ENCODE data around the gene BNIPL.

BNIPL gene

DNA sequence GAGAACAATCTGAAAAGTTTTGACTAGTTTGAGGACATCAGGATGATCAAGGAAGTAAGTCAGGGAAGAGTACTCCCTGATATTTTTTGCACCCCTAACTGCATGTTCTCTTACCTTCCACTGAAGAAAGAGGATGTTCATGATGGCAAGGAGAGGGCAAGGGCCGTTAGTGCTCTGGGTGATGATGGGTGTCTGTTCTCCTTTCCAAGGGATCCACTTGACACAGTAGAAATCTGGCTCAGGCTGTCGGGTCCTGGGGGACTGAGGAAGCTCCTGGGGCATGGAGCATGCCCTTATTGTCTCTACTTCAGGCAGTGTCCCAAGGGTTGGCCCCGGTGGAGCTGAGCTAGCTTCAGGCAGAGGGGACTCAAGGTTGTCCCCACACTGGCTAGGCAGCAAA, 34.3 kb upstream of the BNIPL start:
- H3K27me3 ChIP-seq (ENCODE audit: control insufficient read depth, insufficient read depth, low read length): no peaks in the 10 kb centered on the region
- peaks cover 21% of the 10 kb centered on the region for H3K36me3 ChIP-seq (ENCODE audit: control insufficient read depth, insufficient read depth, low read length)
- H3K9ac ChIP-seq (ENCODE audit: low read length): no peak overlapping the region
- H3K4me3 ChIP-seq (ENCODE audit: low read length): no peak overlapping the region
- H3K4me1 ChIP-seq (ENCODE audit: control insufficient read depth, insufficient read depth, low read length): peaks cover 6% of the 10 kb centered on the region
- no peak overlapping the region for H3K27ac ChIP-seq (ENCODE audit: low read depth, low read length)

DNA sequence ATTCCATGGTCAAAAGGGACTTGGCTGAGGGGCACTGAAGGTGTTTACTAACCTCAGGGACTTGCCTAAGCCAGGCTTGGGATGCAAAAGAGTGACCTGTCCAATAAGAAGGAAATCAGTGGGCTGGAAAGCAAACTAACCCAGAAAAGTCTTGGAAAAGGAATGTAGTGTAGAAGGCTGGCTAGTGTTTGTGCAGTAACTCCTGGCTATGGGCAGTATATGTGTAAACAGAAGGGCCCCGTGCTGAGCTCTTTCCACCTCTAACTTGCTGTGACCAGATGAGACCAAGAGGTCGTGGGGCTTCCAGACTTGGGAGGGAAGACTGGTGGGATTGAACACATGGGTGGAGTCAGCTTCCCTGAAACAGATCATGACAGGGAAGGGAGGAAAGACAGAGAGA, 33.8 kb upstream of the BNIPL start:
- H3K4me1 ChIP-seq (ENCODE audit: control insufficient read depth, insufficient read depth, low read length): peaks cover 12% of the 10 kb centered on the region

DNA sequence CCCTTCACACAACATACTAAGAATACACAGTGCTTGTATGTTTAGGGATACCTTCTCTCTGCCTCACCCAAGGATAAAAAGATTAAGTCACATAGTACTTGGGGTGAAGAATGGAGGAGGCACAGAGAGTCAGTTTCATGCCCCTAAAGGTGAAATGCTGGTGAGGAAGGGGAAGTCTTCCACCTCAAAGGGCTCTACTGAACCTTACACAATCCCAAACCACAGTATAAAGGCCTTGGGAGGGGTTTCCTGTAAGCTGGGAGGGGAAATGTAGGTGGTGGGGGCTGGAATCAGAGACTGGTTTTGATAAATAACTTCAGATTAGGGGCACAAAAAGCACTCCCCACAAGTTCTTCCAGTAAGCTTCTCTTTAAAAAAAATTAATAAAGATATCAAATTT, 33.2 kb upstream of the BNIPL start:
- H3K9ac ChIP-seq (ENCODE audit: low read length): no peak overlapping the region
- H3K36me3 ChIP-seq (ENCODE audit: control insufficient read depth, insufficient read depth, low read length): peaks cover 13% of the 10 kb centered on the region
- H3K27ac ChIP-seq (ENCODE audit: low read depth, low read length): no peak overlapping the region
- H3K4me3 ChIP-seq (ENCODE audit: low read length): no peak overlapping the region
- H3K27me3 ChIP-seq (ENCODE audit: control insufficient read depth, insufficient read depth, low read length): no peaks in the 10 kb centered on the region
- peaks cover 16% of the 10 kb centered on the region for H3K4me1 ChIP-seq (ENCODE audit: control insufficient read depth, insufficient read depth, low read length)

More for the DNA sequence above, 33.8 kb upstream of the BNIPL start:
- no peaks in the 10 kb centered on the region for H3K27me3 ChIP-seq (ENCODE audit: control insufficient read depth, insufficient read depth, low read length)
- no peak overlapping the region for H3K27ac ChIP-seq (ENCODE audit: low read depth, low read length)
- H3K36me3 ChIP-seq (ENCODE audit: control insufficient read depth, insufficient read depth, low read length): peaks cover 15% of the 10 kb centered on the region
- H3K4me3 ChIP-seq (ENCODE audit: low read length): no peak overlapping the region
- H3K9ac ChIP-seq (ENCODE audit: low read length): no peak overlapping the region

DNA sequence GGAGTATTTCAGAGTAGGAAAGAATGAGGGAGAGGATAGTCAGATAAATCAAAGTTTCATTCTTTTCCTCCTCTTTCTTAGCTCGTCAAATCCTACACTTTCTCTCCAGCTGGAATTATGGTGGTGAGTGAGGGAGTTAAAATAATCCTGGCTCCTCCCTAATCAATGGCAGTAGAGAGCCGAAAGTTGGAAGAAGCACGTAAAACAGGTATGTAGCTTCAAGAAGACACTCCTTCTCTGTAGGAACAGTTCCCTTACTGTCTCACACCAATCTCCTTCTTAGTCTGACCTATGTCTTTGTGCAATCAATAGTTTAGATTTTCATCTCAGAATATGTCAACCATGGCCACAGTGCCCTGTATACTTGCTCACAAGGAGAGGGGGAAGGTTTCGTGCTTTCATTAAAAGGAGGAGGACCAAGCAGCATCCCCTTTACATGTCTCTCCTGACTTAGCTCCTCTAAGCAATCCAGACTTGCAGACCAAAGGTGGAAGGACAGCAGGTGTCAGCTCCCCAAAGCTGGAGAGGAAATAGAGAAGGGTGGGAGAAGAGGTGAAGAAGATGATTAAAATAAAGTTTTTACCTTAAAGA, 30.6 kb upstream of the BNIPL start:
- H3K27me3 ChIP-seq (ENCODE audit: control insufficient read depth, insufficient read depth, low read length): no peaks in the 10 kb centered on the region
- peak overlapping the region; percentile 83 for H3K27ac ChIP-seq (ENCODE audit: low read depth, low read length)
- H3K36me3 ChIP-seq (ENCODE audit: control insufficient read depth, insufficient read depth, low read length): peaks cover 3% of the 10 kb centered on the region
- H3K9ac ChIP-seq (ENCODE audit: low read length): peak overlapping the region; percentile 28
- H3K4me3 ChIP-seq (ENCODE audit: low read length): peak overlapping the region; percentile 74
- H3K4me1 ChIP-seq (ENCODE audit: control insufficient read depth, insufficient read depth, low read length): peaks cover 16% of the 10 kb centered on the region

DNA sequence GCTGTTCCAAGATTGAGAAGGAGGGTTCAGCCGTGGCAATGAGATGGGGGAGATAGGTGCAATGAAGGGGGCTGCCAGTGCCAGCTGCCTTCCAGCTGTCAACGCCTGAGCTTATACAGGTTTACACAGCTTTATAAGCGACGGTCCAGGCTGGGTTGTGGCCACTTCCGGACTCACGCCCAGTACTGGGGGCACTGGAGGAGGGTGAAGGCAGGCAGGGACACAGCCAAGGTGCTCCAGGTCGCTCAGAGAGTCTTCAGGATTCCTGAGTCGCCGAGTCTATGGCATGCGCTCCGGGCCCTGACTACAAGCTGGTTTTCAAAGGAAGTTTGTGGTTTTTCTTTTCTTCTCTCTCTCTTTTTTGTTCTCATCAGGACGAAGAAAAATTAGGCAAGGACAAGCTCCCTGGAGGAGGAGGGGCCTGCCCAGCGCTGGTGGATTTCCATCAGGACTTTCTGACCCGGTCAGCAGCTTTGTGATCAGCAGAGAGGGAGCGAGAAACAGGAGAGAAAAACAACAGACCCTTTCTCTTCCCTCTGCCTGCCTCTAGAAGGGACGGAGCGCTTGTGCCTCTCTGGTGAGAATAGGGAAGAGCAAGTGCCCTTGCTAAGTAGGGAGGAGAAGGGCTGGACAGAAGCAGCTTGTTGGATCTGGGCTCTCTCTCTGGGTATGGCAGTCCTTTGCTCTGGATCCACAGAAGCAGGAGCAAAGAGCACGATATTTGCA, 29.9 kb upstream of the BNIPL start, which contains the start of gene MINDY1:
Gene MINDY1, minus strand, starts transcription at position 576 of the 726 bp plus-strand sequence. CDS start 4,285 bp downstream, outside the sequence.
- Histone ChIP-seq H3K9ac (ENCODE audit: low read length) (peak within 1 kb of the TSS; percentile 52), H3K4me1 (ENCODE audit: control insufficient read depth, insufficient read depth, low read length) (peaks cover 16% of the 10 kb centered on the region), H3K4me3 (ENCODE audit: low read length) (peak within 1 kb of the TSS; percentile 74), H3K27ac (ENCODE audit: low read depth, low read length) (peak within 1 kb of the TSS; percentile 83), H3K36me3 (ENCODE audit: control insufficient read depth, insufficient read depth, low read length) (peaks cover 2% of the 10 kb centered on the region), H3K27me3 (ENCODE audit: control insufficient read depth, insufficient read depth, low read length) (no peaks in the 10 kb centered on the region)

DNA sequence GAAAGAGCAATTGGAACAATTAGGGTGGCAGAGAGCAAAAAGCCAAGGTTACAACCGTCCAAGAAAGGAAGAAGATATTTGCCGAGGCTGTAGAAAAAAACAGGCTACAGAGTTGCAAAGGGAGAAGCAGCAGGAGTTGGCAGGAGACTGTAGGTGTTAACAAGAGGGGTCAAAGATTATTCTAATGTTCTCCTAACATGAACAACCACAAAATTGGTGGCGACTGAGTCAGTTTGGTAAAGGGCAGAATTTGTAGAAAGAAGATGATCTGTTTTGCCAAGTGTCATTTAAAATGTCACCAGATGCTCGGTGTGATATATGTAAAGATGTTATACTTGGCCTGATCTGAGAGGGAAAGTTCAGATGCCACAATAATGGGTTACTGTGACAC, 28.5 kb upstream of the BNIPL start:
- H3K9ac ChIP-seq (ENCODE audit: low read length): peak overlapping the region; percentile 16
- H3K27ac ChIP-seq (ENCODE audit: low read depth, low read length): peak overlapping the region; percentile 83
- H3K36me3 ChIP-seq (ENCODE audit: control insufficient read depth, insufficient read depth, low read length): no peaks in the 10 kb centered on the region
- peaks cover 16% of the 10 kb centered on the region for H3K4me1 ChIP-seq (ENCODE audit: control insufficient read depth, insufficient read depth, low read length)
- no peaks in the 10 kb centered on the region for H3K27me3 ChIP-seq (ENCODE audit: control insufficient read depth, insufficient read depth, low read length)
- H3K4me3 ChIP-seq (ENCODE audit: low read length): peak overlapping the region; percentile 64

DNA sequence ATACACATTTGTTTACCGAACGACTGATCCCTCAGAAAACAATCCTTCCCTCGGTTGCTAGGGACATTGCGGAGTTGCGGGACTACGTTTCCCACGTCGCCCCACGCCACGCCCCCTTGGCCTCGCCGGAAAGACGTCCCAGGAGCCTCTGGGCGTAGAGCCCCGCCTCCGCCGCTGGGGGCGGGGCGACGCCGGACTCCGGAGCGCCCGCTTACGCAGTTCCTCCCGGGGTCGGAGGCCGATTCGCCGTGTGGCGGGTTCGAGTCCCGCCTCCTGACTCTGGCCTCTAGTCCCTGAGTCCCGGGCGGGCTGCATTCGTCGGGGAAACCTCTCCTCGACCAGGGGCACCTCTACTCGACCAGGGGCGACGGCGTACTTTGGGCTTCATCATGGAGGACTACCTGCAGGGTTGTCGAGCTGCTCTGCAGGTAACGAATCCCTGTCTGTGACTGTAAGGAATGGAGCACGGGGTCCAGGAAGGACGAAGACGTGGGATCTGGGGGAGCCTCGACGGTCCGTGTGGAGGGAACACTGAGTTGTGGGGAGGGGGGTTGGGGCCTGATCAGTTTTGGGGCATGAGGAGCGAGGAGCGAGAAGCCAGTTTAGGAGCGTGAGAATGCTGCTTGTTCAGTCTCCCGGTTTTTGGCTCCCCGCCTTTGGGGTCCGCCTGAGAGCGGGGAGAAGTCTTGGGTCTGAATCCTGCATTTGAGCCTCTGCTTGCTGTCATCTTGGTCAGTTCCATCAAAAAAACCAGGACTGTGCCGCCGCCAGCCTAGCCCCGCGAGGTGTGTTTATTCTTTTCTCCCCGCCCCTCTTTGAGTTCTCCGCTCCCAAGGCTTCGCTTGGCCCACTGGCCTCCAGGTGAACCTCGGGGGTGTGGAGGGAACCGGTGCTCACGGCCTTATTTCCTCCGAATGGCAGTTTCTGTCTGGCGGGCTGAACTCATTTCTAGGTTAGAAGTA, 27.9 kb upstream of the BNIPL start, which contains the start of gene PRUNE1:
Gene PRUNE1, plus strand, starts transcription at position 206 of the 962 bp plus-strand sequence. Its CDS starts 184 bp downstream, at position 390.
- Histone ChIP-seq H3K27me3 (ENCODE audit: control insufficient read depth, insufficient read depth, low read length) (no peaks in the 10 kb centered on the region), H3K27ac (ENCODE audit: low read depth, low read length) (peak within 1 kb of the TSS; percentile 83), H3K4me3 (ENCODE audit: low read length) (peak within 1 kb of the TSS; percentile 86), H3K4me1 (ENCODE audit: control insufficient read depth, insufficient read depth, low read length) (peaks cover 16% of the 10 kb centered on the region), H3K9ac (ENCODE audit: low read length) (peak within 1 kb of the TSS; percentile 77), H3K36me3 (ENCODE audit: control insufficient read depth, insufficient read depth, low read length) (no peaks in the 10 kb centered on the region)

DNA sequence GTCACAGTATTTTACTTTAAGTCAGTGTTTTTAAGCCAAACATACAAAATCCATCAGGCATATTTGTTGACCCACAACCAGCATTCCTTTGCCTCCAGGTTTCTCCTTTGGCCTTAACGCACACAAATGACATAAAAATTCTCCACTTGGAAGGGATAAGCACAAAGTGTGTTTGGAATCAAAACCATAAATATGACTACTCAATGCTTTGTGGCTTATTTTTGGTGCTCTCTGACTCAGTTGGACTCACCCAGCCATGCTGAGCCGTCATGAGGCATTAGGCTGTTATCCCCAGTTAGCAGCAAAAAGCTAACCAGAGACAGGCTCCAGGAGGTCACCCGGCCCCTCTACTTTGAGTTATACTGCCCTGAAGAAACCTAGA, 27.2 kb upstream of the BNIPL start:
- no peak overlapping the region for H3K9ac ChIP-seq (ENCODE audit: low read length)
- H3K4me1 ChIP-seq (ENCODE audit: control insufficient read depth, insufficient read depth, low read length): peaks cover 14% of the 10 kb centered on the region
- peak overlapping the region; percentile 86 for H3K4me3 ChIP-seq (ENCODE audit: low read length)
- no peaks in the 10 kb centered on the region for H3K27me3 ChIP-seq (ENCODE audit: control insufficient read depth, insufficient read depth, low read length)
- H3K36me3 ChIP-seq (ENCODE audit: control insufficient read depth, insufficient read depth, low read length): no peaks in the 10 kb centered on the region
- peak overlapping the region; percentile 83 for H3K27ac ChIP-seq (ENCODE audit: low read depth, low read length)

DNA sequence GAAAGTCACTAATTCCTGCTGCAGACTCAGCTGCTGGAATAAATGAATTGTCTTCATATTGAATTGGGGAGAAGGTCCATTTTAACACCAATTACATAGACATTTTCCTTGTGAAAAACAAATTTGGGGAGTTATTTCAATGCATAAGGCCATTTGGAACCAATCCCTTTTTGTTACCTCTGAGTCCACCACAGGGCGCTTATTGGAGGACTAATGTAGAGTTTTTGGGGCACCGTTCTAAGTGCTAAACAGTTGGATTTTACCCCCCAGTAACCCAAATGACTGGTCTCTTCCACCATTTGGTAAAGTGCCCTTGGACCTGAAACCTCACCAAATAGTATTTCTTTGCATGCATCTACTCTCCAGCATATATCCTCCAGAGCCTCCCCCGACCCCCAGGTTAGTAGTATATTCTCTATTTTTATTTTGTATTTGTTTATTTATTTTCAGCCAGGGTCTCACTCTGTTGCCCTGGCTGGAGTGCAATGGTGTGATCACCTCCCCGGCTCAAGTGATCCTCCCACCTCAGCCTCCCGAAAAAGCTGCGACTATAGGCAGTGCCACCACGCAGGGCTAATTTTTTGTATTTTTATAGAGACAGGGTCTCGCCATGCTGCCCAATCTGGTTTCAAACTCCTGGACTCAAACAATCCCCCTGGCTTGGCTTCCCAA, 26.6 kb upstream of the BNIPL start:
- H3K4me1 ChIP-seq (ENCODE audit: control insufficient read depth, insufficient read depth, low read length): peaks cover 13% of the 10 kb centered on the region
- H3K9ac ChIP-seq (ENCODE audit: low read length): no peak overlapping the region
- H3K27me3 ChIP-seq (ENCODE audit: control insufficient read depth, insufficient read depth, low read length): no peaks in the 10 kb centered on the region
- H3K27ac ChIP-seq (ENCODE audit: low read depth, low read length): no peak overlapping the region
- H3K4me3 ChIP-seq (ENCODE audit: low read length): no peak overlapping the region
- H3K36me3 ChIP-seq (ENCODE audit: control insufficient read depth, insufficient read depth, low read length): no peaks in the 10 kb centered on the region

DNA sequence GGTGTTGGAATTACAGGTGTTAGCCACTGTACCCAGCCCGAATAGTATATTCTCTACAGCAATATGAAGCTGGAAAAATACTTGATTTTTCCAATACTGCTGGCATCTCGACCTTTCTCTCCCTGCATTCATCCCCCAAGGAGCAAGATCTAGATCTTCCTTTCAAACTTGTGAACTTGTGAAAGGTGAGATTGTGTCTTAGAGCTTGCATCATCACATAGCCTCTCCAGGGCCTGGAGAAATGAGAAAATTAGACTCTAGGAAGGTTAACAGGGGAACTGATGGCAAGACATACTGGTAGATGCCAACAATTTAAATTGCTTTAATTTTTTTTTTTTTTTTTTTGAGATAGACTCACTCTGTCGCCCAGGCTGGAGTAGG, 26.1 kb upstream of the BNIPL start:
- H3K27me3 ChIP-seq (ENCODE audit: control insufficient read depth, insufficient read depth, low read length): no peaks in the 10 kb centered on the region
- no peaks in the 10 kb centered on the region for H3K36me3 ChIP-seq (ENCODE audit: control insufficient read depth, insufficient read depth, low read length)
- no peak overlapping the region for H3K4me3 ChIP-seq (ENCODE audit: low read length)
- H3K27ac ChIP-seq (ENCODE audit: low read depth, low read length): no peak overlapping the region
- peaks cover 13% of the 10 kb centered on the region for H3K4me1 ChIP-seq (ENCODE audit: control insufficient read depth, insufficient read depth, low read length)
- no peak overlapping the region for H3K9ac ChIP-seq (ENCODE audit: low read length)

DNA sequence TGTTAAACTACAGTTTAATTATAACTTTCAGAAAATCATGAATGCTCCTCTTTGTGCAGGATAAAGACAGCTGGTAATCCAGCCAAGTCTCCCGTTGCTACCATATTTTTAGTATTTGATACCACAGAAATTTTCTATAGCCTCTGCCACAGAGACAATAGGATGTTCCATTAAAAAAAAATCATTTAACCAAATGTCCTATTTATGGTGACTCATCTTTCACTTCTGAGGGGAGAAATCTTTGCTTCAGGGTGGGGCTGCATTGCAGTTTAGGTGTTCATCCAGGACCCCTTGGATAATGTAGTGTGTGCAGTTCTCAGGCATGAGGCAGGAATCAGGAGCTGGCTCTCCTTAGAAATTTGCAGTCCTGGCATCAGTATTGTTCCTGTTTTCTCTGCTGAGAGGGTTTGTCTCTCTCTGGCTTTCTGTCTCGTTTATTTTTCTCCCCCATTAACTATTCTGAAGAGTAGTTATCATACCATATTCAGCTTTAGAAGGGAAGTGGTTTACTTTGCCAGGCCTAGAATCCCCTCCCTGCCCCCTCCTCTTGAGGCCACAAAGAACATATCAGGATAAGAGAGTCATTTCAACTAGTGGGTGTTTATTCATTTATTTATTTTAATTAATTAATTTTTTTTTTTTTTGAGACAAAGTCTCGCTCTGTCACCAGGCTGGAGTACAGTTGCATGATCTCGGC, 25.1 kb upstream of the BNIPL start:
- Histone ChIP-seq H3K9ac (ENCODE audit: low read length) (no peak overlapping the region), H3K36me3 (ENCODE audit: control insufficient read depth, insufficient read depth, low read length) (no peaks in the 10 kb centered on the region), H3K4me3 (ENCODE audit: low read length) (no peak overlapping the region), H3K27me3 (ENCODE audit: control insufficient read depth, insufficient read depth, low read length) (no peaks in the 10 kb centered on the region), H3K27ac (ENCODE audit: low read depth, low read length) (no peak overlapping the region), H3K4me1 (ENCODE audit: control insufficient read depth, insufficient read depth, low read length) (peaks cover 13% of the 10 kb centered on the region)
